CD4-positive, alpha-beta T cell treated with Interleukin-17A for 4 hours (primary cell): Measurements from ENCODE around the gene PKDCC.
"Not testable (repeated sequence)": the region's sequence is repeated elsewhere in the genome, so short reads cannot be mapped to it uniquely, and the experiment has no call there.

ENCODE experiments used
- DNase-seq: peaks from one replicate; pipeline ENCODE4 v3.0.0-alpha.2; 2020; ENCODE audit warnings: mixed read lengths

Gene PKDCC

GRCh38 chr2:42031281-42032223 lies 16.3 kb upstream of the PKDCC start:
- DNase-seq, result no peak

GRCh38 chr2:42032224-42032620 lies 15.6 kb upstream of the PKDCC start:
- DNase-seq, result no peak

- DNase-seq, result no peak
Observed at GRCh38 chr2:42032745-42033144, 15.1 kb upstream of the PKDCC start.

GRCh38 chr2:42034096-42034495 lies 13.7 kb upstream of the PKDCC start:
- DNase-seq, result not testable (repeated sequence)

GRCh38 chr2:42035241-42035640 lies 12.6 kb upstream of the PKDCC start:
- no peak for DNase-seq

GRCh38 chr2:42036413-42036812 lies 11.4 kb upstream of the PKDCC start:
- no peak for DNase-seq

GRCh38 chr2:42036940-42037339 lies 10.9 kb upstream of the PKDCC start:
- DNase-seq, result no peak

- DNase-seq, result no peak
Observed at GRCh38 chr2:42040643-42041278, 7.1 kb upstream of the PKDCC start.

- no peak for DNase-seq
Observed at GRCh38 chr2:42041377-42042127, 6.3 kb upstream of the PKDCC start.

GRCh38 chr2:42042631-42043355 lies 5.0 kb upstream of the PKDCC start:
- DNase-seq, result no peak

- DNase-seq, result no peak
Observed at GRCh38 chr2:42043789-42044394, 3.9 kb upstream of the PKDCC start.

GRCh38 chr2:42044939-42045338 lies 2.9 kb upstream of the PKDCC start:
- no peak for DNase-seq

- DNase-seq, result no peak
Observed at GRCh38 chr2:42045352-42045751, 2.5 kb upstream of the PKDCC start.

- no peak for DNase-seq
Observed at GRCh38 chr2:42045848-42046748, 1.7 kb upstream of the PKDCC start.

GRCh38 chr2:42046819-42047487 lies 868 bp upstream of the PKDCC start:
- DNase-seq, result peak; percentile 15

- DNase-seq, result no peak
Observed at GRCh38 chr2:42048299-42049220, 739 bp downstream of the PKDCC start.

GRCh38 chr2:42049221-42050009 lies 1.6 kb downstream of the PKDCC start:
- no peak for DNase-seq

- no peak for DNase-seq
Observed at GRCh38 chr2:42050010-42050702, 2.3 kb downstream of the PKDCC start.
